Endodermal cell (in vitro differentiated cells): ENCODE data around the gene ELF5. TPM values are rescaled to one million over a fixed set of nuclear protein-coding genes. Genes with fewer than 3 reads are reported as not detected.

ENCODE experiments used
- DNase-seq: peaks from one replicate; pipeline ENCODE4 v3.0.0-alpha.2; 2017
- H3K27ac ChIP-seq: 2 replicates; pipeline ENCODE4 v1.5.1; 2013; ENCODE audit warnings: mild to moderate bottlenecking, low read depth, low read length, moderate library complexity
- H3K27me3 ChIP-seq: 2 replicates; pipeline ENCODE4 v1.6.1; 2013; ENCODE audit warnings: mild to moderate bottlenecking, low read length, moderate library complexity; ENCODE audit not compliant: insufficient read depth, control insufficient read depth, poor library complexity, severe bottlenecking
- H3K36me3 ChIP-seq: 2 replicates; pipeline ENCODE4 v1.7.0; 2013; ENCODE audit warnings: mild to moderate bottlenecking, low read length, moderate library complexity; ENCODE audit not compliant: control insufficient read depth, insufficient read depth
- H3K4me1 ChIP-seq: one replicate; pipeline ENCODE4 v1.7.0; 2013; ENCODE audit warnings: low read length; ENCODE audit not compliant: control insufficient read depth, insufficient read depth
- H3K4me3 ChIP-seq: 2 replicates; pipeline ENCODE4 v1.5.1; 2013; ENCODE audit warnings: mild to moderate bottlenecking, low read length, moderate library complexity
- H3K9ac ChIP-seq: 2 replicates; pipeline ENCODE4 v1.6.1; 2013; ENCODE audit warnings: mild to moderate bottlenecking, low read length, moderate library complexity; ENCODE audit not compliant: poor library complexity, severe bottlenecking; ENCODE audit errors: extremely low read depth
- H3K9me3 ChIP-seq: 2 replicates; pipeline ENCODE4 v1.6.1; 2013; ENCODE audit warnings: mild to moderate bottlenecking, low read length, moderate library complexity; ENCODE audit not compliant: control insufficient read depth
- H3K27ac Mint-ChIP-seq: 2 replicates; pipeline ENCODE4 v1.8.0; 2020; ENCODE audit warnings: mixed read lengths
- H3K27me3 Mint-ChIP-seq: 2 replicates; pipeline ENCODE4 v1.8.0; 2021; ENCODE audit warnings: mild to moderate bottlenecking, mixed read lengths; ENCODE audit not compliant: insufficient read depth
- H3K36me3 Mint-ChIP-seq: 2 replicates; pipeline ENCODE4 v1.8.0; 2020; ENCODE audit warnings: low read depth, mixed read lengths
- H3K4me1 Mint-ChIP-seq: 2 replicates; pipeline ENCODE4 v1.8.0; 2020; ENCODE audit warnings: mixed read lengths
- H3K4me3 Mint-ChIP-seq: 2 replicates; pipeline ENCODE4 v1.8.0; 2020; ENCODE audit warnings: mild to moderate bottlenecking, moderate library complexity, mixed read lengths
- H3K9me3 Mint-ChIP-seq: 2 replicates; pipeline ENCODE4 v1.8.0; 2020; ENCODE audit warnings: mild to moderate bottlenecking, mixed read lengths
- WGBS, 2 experiments: methylation state at CpG; one replicate each; pipeline versions ENCODE4 v1.1.5 to v1.1.7; 2013; ENCODE audit warnings: missing lambda C conversion rate in 2 of 2, mixed read lengths in 1 of 2; ENCODE audit not compliant: insufficient coverage in 1 of 2, insufficient read length in 1 of 2; 5-methylcytosine and 5-hydroxymethylcytosine counted together
- total RNA-seq, 2 donors: library from RNA; stranded (reverse); fragmentation: NEBNext Ultra II Directional in 1 of 2; extraction: Animal tissue kit (Norgen Biotek cat#: 25700) in 1 of 2; gene quantifications; 2 replicates in 1 of 2; 3 replicates in 1 of 2; pipeline ENCODE4 v1.2.1, GENCODE V29; 2021
- TF ChIP-seq, protein P1 (sequence below): fragments of 200-600 bp; sonication (generic); conservative IDR thresholded peaks from 2 replicates; pipeline ENCODE4 v1.5.0; 2021; ENCODE audit warnings: antibody characterized with exemption, mild to moderate bottlenecking

Gene ELF5
- total RNA-seq, 2 donors from 2014 or later, result not detected

DNA sequence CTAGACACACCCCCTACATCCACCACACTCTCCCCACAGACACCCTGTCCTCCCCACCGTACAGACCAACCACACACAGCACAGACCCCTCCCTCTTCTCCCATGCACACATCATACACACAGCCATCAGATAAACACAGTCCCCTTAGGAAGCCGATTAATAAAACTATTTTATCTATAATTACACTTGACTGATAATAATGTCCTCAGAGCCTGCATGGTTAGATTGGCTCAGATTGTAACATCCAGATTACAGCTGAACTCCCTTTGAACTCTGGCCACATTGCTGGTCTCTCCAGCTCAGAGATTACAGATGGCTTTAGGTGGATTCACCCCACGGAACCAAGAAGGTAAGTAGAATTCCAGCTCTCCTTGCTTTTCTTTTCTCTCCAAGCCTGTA is 9.5 kb upstream of the ELF5 start:
- Histone ChIP-seq H3K36me3 (no peaks in the 10 kb centered on the region), H3K4me3 (no peak overlapping the region), H3K9me3 (no peaks in the 10 kb centered on the region), H3K4me1 (no peaks in the 10 kb centered on the region), H3K9ac (no peak overlapping the region), H3K27ac (no peak overlapping the region), H3K27me3 (no peaks in the 10 kb centered on the region)
- Mint-ChIP-seq H3K4me3 (no peak overlapping the region), H3K36me3 (no peaks in the 10 kb centered on the region), H3K27ac (no peak overlapping the region), H3K4me1 (no peaks in the 10 kb centered on the region), H3K9me3 (no peaks in the 10 kb centered on the region), H3K27me3 (no peaks in the 10 kb centered on the region)
- TF ChIP-seq, protein P1, sequence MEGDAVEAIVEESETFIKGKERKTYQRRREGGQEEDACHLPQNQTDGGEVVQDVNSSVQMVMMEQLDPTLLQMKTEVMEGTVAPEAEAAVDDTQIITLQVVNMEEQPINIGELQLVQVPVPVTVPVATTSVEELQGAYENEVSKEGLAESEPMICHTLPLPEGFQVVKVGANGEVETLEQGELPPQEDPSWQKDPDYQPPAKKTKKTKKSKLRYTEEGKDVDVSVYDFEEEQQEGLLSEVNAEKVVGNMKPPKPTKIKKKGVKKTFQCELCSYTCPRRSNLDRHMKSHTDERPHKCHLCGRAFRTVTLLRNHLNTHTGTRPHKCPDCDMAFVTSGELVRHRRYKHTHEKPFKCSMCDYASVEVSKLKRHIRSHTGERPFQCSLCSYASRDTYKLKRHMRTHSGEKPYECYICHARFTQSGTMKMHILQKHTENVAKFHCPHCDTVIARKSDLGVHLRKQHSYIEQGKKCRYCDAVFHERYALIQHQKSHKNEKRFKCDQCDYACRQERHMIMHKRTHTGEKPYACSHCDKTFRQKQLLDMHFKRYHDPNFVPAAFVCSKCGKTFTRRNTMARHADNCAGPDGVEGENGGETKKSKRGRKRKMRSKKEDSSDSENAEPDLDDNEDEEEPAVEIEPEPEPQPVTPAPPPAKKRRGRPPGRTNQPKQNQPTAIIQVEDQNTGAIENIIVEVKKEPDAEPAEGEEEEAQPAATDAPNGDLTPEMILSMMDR, result no peak
- WGBS, 2 experiments, result 88 to 91% methylated on average over 2 to 3 of the region's 3 CpGs
- no peak for DNase-seq

DNA sequence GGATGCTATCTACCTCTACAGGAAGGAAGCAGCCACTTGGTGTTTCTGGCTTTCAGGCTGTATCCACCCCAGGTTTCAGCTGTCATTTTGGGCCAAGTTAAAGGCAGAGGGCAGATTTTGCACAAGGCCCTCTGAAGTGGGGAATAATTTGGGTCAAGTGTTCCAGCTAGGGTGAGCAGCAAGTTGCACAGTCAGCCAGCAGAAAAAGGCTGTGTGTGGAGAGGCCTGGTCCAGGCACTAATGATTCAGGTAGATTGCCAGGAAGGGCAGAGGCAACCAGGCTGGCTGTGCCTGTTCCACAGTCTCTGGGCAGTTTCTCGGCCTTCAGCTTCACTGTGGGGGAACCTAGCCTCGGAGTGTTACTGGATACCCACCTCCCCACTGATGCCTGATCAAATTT is 8.6 kb upstream of the ELF5 start:
- TF ChIP-seq, protein P1, result no peak
- no peak overlapping the region for H3K4me3 Mint-ChIP-seq
- no peak for DNase-seq
- no peak overlapping the region for H3K27ac Mint-ChIP-seq
- no peaks in the 10 kb centered on the region for H3K36me3 Mint-ChIP-seq
- Histone ChIP-seq H3K9me3 (no peaks in the 10 kb centered on the region), H3K36me3 (no peaks in the 10 kb centered on the region), H3K4me1 (no peaks in the 10 kb centered on the region), H3K9ac (no peak overlapping the region), H3K27me3 (no peaks in the 10 kb centered on the region), H3K4me3 (no peak overlapping the region), H3K27ac (no peak overlapping the region)
- no peaks in the 10 kb centered on the region for H3K27me3 Mint-ChIP-seq
- WGBS, 2 experiments, result 80 to 86% methylated on average over 1 to 2 of the region's 2 CpGs
- no peaks in the 10 kb centered on the region for H3K9me3 Mint-ChIP-seq
- no peaks in the 10 kb centered on the region for H3K4me1 Mint-ChIP-seq

DNA sequence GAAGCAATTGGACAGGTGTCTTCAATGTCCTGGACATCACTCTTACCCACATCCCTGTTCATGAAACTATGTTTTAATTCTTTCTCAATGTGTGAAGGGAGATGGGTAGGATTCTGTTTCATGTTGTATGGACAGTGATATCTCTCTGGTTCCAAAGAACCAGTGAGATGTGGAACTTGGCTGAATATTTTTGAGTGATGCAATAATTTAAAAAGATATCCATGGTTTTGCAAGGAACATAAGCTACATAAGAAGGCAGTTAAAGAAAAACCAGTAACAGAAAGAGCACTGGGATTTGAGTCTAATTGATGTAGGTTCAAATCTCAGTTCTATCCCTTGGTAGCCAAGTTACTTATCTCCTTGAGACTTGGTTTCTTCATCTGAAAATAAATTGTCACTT is 7.7 kb upstream of the ELF5 start:
- DNase-seq, result no peak
- Histone ChIP-seq H3K9me3 (no peaks in the 10 kb centered on the region), H3K27ac (no peak overlapping the region), H3K27me3 (no peaks in the 10 kb centered on the region), H3K4me1 (no peaks in the 10 kb centered on the region), H3K4me3 (no peak overlapping the region), H3K36me3 (no peaks in the 10 kb centered on the region), H3K9ac (no peak overlapping the region)
- TF ChIP-seq, protein P1, result no peak
- Mint-ChIP-seq H3K4me1 (no peaks in the 10 kb centered on the region), H3K36me3 (no peaks in the 10 kb centered on the region), H3K4me3 (no peak overlapping the region), H3K27me3 (no peaks in the 10 kb centered on the region), H3K9me3 (no peaks in the 10 kb centered on the region), H3K27ac (no peak overlapping the region)
